Bronchial epithelial cell (primary cell): ENCODE results near the gene CUBN. TPM values are rescaled to one million over a fixed set of nuclear protein-coding genes. Genes with fewer than 3 reads are reported as not detected.
A peak's percentile ranks its signal among the peaks of the same experiment; 100 is the strongest.

Source experiments
- DNase-seq: peaks from one replicate; pipeline ENCODE4 v3.0.0-alpha.2; 2010; ENCODE audit warnings: low read depth
- FAIRE-seq: peaks from 2 replicates; lab custom pipeline; 2011; peaks lifted over from hg19 to GRCh38; lab: Jason Lieb, UNC
- H3K27me3 ChIP-seq: 2 replicates; pipeline ENCODE4 v1.5.1; 2011; ENCODE audit warnings: low read length; ENCODE audit not compliant: control insufficient read depth, insufficient read depth
- H3K36me3 ChIP-seq: 2 replicates; pipeline ENCODE4 v1.5.1; 2011; ENCODE audit warnings: low read length; ENCODE audit not compliant: control insufficient read depth, insufficient read depth
- H3K4me3 ChIP-seq: 2 replicates; pipeline ENCODE4 v1.5.1; 2011; ENCODE audit warnings: mild to moderate bottlenecking, low read depth, low read length, control low read depth
- CTCF ChIP-seq: IDR thresholded peaks from 2 replicates; pipeline ENCODE4 v1.5.1; 2011; ENCODE audit warnings: mild to moderate bottlenecking, moderate library complexity, low read length, control low read depth, inconsistent platforms; ENCODE audit not compliant: insufficient read depth, severe bottlenecking
- total RNA-seq: library from RNA; depleted of rRNA; stranded (reverse); fragments of >200 nt; gene quantifications from 2 replicates; pipeline ENCODE4 v1.2.1, GENCODE V29; 2014

The CUBN gene
- total RNA-seq = 0.26 and 0.53 TPM in 2 replicates

DNA sequence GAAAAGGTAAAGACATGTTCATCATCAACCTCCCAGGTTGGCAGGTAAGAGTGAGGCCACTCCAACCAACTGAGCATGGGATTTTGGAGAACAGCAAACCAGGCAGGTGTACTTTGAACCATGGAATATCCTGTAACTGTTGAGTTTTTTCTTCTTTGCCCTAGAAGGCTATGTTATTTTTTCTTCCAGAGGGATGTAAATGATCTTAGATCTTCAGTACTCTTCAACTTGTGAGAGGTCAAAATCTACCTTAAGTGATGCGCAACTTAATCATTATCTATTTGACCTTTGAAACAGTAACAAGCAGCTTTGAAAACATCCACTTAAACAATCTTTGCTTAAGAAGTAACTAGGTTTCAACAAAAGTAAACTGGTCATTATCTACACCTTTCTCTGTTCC, at the start of gene CUBN:
Gene CUBN (minus strand): TSS at position 71 of the 400 bp plus-strand sequence. CDS start 46 bp downstream, at position 25.
- H3K36me3 ChIP-seq = no peaks in the 10 kb centered on the region
- no peak for TF ChIP-seq CTCF
- DNase-seq = no peak
- H3K27me3 ChIP-seq = no peaks in the 10 kb centered on the region
- H3K4me3 ChIP-seq = no peak within 1 kb of the TSS
- FAIRE-seq = no peak

- no peaks in the 10 kb centered on the region for H3K27me3 ChIP-seq
- H3K4me3 ChIP-seq = no peak overlapping the region
- no peak for TF ChIP-seq CTCF
- H3K36me3 ChIP-seq = no peaks in the 10 kb centered on the region
- DNase-seq (no peak), FAIRE-seq (no peak)
Observed at GRCh38 chr10:17179002-17179401, 49.4 kb upstream of the CUBN start.

GRCh38 chr10:17178006-17178405, 48.4 kb upstream of the CUBN start:
- no peak for TF ChIP-seq CTCF
- no peak overlapping the region for H3K4me3 ChIP-seq
- peak; percentile 49 for DNase-seq
- H3K36me3 ChIP-seq = no peaks in the 10 kb centered on the region
- H3K27me3 ChIP-seq = no peaks in the 10 kb centered on the region
- FAIRE-seq = no peak

DNA sequence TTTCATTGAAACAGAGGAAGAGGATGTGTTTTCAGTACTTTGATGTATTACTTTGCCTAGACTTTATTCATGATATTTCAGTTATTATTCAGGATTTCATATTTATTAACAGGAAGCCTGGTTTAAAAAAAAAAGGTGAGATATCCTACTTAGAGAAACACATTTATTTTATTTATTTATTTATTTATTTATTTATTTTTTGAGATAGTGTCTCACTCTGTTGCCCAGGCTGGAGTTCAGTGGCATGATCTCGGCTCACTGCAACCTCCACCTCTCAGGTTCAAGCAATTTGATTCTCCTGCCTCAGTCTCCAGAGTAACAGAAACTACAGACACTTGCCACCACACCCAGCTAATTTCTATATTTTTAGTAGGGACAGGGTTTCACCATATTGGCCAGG, 47.4 kb upstream of the CUBN start:
- DNase-seq (no peak), FAIRE-seq (no peak)
- Histone ChIP-seq H3K27me3 (no peaks in the 10 kb centered on the region), H3K4me3 (no peak overlapping the region), H3K36me3 (no peaks in the 10 kb centered on the region)
- TF ChIP-seq CTCF = no peak

DNA sequence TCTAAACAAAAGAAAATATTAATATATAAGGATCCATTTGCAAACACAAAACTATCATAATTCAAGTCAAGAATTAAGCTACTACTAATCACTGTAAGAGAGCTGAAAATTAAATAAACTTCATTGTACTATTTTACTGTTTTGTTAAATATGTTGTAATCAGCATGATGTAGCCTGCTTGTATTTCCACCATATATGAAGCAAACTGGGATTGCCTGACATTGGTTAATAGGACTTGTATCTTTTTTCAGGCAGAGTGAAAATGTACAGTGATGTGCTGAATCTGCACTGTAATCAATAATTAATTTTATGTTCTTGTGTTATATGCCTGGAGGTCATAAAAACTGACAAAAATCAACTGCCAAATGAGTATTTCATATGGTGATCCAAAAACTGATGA, 46.5 kb upstream of the CUBN start:
- TF ChIP-seq CTCF = no peak
- no peak overlapping the region for H3K4me3 ChIP-seq
- no peaks in the 10 kb centered on the region for H3K36me3 ChIP-seq
- FAIRE-seq = no peak
- H3K27me3 ChIP-seq = no peaks in the 10 kb centered on the region
- DNase-seq = no peak

DNA sequence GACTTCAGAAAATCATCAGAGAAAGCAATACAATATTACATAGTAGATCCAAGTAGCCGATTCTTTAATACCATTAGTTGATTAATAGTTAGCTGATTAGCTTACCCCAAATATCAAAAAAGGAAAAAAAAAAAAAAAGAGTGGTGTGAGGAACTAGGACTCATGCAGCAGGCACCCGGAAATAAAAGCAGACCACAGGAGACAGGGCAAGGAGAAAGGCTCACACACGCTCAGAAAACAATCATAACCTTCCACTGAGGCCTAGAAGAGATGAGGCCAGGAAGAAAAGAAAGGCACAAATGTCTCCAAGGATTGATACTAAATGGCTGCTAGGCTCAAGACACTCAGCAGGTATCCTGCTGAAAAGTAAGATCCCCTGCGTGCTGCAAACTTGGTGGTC, 45.9 kb upstream of the CUBN start:
- Histone ChIP-seq H3K27me3 (no peaks in the 10 kb centered on the region), H3K4me3 (no peak overlapping the region), H3K36me3 (no peaks in the 10 kb centered on the region)
- TF ChIP-seq CTCF = no peak
- no peak for FAIRE-seq
- DNase-seq = peak; percentile 7
